ENCODE results near the gene MCC.

Gene MCC

DNA sequence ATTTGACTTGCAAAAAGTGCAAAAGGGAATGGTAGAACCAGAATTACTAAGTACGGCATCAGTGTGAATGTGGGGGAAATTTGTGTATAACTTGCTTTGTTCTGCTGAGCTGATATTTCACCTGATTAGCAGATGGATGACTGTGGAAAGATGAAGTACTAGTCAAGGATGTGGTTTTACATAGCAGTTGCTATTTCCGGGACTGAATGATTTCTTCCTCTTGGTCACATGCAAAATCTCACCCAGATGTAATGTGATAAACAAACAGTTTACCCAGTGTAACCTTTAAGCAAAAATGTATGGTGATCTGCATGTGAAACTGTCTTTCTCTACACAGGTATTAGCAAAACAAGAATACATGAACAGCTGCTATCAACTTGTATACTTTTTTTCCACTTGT is 465.6 kb downstream of the MCC start:
- Histone ChIP-seq H3K79me2 (ENCODE audit: insufficient read depth, low read length) (no peaks in the 10 kb centered on the region), H3F3A (ENCODE audit: insufficient read depth) (no peaks in the 10 kb centered on the region; the same call in 1 of the 2 replicates), H4K20me1 (ENCODE audit: low read depth, low read length) (peaks cover 3% of the 10 kb centered on the region; the same call in 1 of the 2 replicates), H3K9ac (ENCODE audit: low read length) (no peak overlapping the region), H2AFZ (ENCODE audit: low read depth, low read length, severe bottlenecking) (no peak overlapping the region), H3K9me2 (replicated peaks; ENCODE audit: insufficient read depth, low read length) (no peaks in the 10 kb centered on the region), H3K27ac (ENCODE audit: low read depth, low read length) (peak overlapping the region; percentile 30), H3K36me3 (ENCODE audit: low read length) (peaks cover 28% of the 10 kb centered on the region), H3K4me2 (ENCODE audit: low read depth, low read length, poor library complexity, severe bottlenecking) (peak overlapping the region; percentile 15), H3K9me3 (ENCODE audit: insufficient read depth, low read length) (no peaks in the 10 kb centered on the region), H3K4me3 (ENCODE audit: insufficient read depth, low read length, poor library complexity, severe bottlenecking) (no peak overlapping the region), H3K27me3 (ENCODE audit: low read length) (no peaks in the 10 kb centered on the region)
- no peak for TF ChIP-seq EZH2phosphoT487 (conservative IDR thresholded peaks at IDR 0.05; ENCODE audit: low read length)
- TF ChIP-seq, protein P1, sequence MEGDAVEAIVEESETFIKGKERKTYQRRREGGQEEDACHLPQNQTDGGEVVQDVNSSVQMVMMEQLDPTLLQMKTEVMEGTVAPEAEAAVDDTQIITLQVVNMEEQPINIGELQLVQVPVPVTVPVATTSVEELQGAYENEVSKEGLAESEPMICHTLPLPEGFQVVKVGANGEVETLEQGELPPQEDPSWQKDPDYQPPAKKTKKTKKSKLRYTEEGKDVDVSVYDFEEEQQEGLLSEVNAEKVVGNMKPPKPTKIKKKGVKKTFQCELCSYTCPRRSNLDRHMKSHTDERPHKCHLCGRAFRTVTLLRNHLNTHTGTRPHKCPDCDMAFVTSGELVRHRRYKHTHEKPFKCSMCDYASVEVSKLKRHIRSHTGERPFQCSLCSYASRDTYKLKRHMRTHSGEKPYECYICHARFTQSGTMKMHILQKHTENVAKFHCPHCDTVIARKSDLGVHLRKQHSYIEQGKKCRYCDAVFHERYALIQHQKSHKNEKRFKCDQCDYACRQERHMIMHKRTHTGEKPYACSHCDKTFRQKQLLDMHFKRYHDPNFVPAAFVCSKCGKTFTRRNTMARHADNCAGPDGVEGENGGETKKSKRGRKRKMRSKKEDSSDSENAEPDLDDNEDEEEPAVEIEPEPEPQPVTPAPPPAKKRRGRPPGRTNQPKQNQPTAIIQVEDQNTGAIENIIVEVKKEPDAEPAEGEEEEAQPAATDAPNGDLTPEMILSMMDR (IDR thresholded peaks at IDR 0.05; ENCODE audit: insufficient read depth, low read length, poor library complexity, severe bottlenecking) = no peak

DNA sequence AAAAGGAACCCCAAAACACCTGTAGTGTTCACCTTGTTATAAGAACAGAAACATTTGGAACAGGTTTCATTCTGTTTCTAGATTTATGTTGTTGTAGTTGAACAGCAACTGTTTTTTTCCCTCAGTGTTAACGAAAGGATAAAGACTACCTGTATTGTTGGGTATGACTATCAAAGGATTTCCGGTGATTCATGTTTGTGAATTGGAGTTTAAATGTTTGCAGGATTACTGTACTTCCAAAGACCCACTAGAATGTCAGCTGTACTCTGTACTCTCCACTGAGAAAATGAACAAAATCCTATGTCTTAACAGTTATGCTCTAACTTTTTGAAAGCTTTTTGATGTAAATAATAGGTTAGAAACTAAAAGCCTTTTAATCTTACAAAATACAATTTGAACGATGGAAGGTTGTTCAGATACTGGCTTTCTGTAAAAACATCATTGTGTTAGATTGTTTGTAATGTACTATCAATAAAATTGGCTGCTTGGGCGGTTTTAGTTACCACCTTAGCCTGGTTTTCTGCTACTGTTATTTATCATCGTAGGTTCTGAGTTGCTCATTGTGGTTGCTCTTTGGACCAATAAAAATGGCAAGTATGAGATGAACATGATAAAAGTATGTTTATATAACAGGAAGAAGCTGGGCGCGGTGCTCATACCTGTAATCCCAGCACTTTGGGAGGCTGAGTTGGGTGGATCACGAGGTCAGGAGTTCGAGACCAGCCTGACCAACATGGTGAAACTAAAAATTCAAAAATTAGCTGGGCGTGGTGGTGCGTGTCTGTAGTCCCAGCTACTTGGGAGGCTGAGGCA is 467.6 kb downstream of the MCC start:
- Histone ChIP-seq H3K4me2 (ENCODE audit: low read depth, low read length, poor library complexity, severe bottlenecking) (no peak overlapping the region), H3K9ac (ENCODE audit: low read length) (no peak overlapping the region)

DNA sequence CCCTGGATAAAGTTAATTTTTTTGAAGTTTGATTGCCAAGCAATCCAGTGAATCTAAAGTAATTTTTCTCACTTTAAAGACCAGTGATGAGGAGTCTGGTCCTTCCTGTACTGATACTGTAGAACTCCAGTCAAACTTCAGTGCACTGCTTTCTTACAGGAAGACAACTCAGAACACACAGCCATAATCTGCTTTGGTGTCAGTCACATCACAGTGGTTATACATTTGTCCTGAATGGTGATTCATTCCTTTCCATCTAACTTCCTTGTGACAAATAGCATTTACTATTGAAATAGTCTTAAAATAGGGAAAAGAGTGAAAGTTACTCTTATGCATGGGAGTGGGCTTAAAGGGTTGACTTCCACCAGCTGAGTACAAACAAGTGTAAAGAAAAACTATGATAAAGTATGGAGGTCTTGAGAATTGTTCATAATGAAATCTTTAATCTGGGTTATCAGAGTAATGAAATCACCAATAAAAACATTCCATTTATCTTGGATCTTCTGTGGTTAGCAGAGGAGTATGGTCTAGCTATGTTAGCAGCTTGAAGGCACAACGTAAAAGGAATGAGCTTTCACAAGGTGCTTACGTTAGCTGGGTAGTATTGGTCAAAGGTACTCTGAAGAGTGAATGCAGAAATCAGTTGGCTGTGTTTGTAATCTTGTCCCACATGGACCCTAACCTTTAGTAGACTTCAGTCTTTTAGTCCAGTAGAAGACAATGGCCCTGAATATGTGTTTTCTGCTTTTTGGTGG is 470.2 kb downstream of the MCC start:
- Histone ChIP-seq H3K27me3 (ENCODE audit: low read length) (no peaks in the 10 kb centered on the region), H3K36me3 (ENCODE audit: low read length) (peaks cover 59% of the 10 kb centered on the region)
- no peak for TF ChIP-seq EZH2phosphoT487 (conservative IDR thresholded peaks at IDR 0.05; ENCODE audit: low read length)
- TF ChIP-seq, protein P1 (IDR thresholded peaks at IDR 0.05; ENCODE audit: insufficient read depth, low read length, poor library complexity, severe bottlenecking) = no peak

More for the DNA sequence above, 467.6 kb downstream of the MCC start:
- Histone ChIP-seq H3F3A (ENCODE audit: insufficient read depth) (no peaks in the 10 kb centered on the region; the same call in 1 of the 2 replicates), H2AFZ (ENCODE audit: low read depth, low read length, severe bottlenecking) (no peak overlapping the region), H3K9me3 (ENCODE audit: insufficient read depth, low read length) (no peaks in the 10 kb centered on the region), H3K27ac (ENCODE audit: low read depth, low read length) (no peak overlapping the region), H4K20me1 (ENCODE audit: low read depth, low read length) (peaks cover 3% of the 10 kb centered on the region; the same call in 1 of the 2 replicates), H3K9me2 (replicated peaks; ENCODE audit: insufficient read depth, low read length) (no peaks in the 10 kb centered on the region), H3K36me3 (ENCODE audit: low read length) (peaks cover 37% of the 10 kb centered on the region), H3K4me3 (ENCODE audit: insufficient read depth, low read length, poor library complexity, severe bottlenecking) (no peak overlapping the region), H3K27me3 (ENCODE audit: low read length) (no peaks in the 10 kb centered on the region), H3K79me2 (ENCODE audit: insufficient read depth, low read length) (no peaks in the 10 kb centered on the region)
- TF ChIP-seq EZH2phosphoT487 (conservative IDR thresholded peaks at IDR 0.05; ENCODE audit: low read length) = no peak
- TF ChIP-seq, protein P1 (IDR thresholded peaks at IDR 0.05; ENCODE audit: insufficient read depth, low read length, poor library complexity, severe bottlenecking) = no peak

More for the DNA sequence above, 470.2 kb downstream of the MCC start:
- Histone ChIP-seq H3K9ac (ENCODE audit: low read length) (no peak overlapping the region), H3K4me2 (ENCODE audit: low read depth, low read length, poor library complexity, severe bottlenecking) (no peak overlapping the region), H4K20me1 (ENCODE audit: low read depth, low read length) (peaks cover 3% of the 10 kb centered on the region; the same call in 1 of the 2 replicates), H3K9me3 (ENCODE audit: insufficient read depth, low read length) (no peaks in the 10 kb centered on the region), H3K9me2 (replicated peaks; ENCODE audit: insufficient read depth, low read length) (no peaks in the 10 kb centered on the region), H3F3A (ENCODE audit: insufficient read depth) (no peaks in the 10 kb centered on the region; the same call in 1 of the 2 replicates), H3K79me2 (ENCODE audit: insufficient read depth, low read length) (no peaks in the 10 kb centered on the region), H2AFZ (ENCODE audit: low read depth, low read length, severe bottlenecking) (no peak overlapping the region), H3K27ac (ENCODE audit: low read depth, low read length) (no peak overlapping the region), H3K4me3 (ENCODE audit: insufficient read depth, low read length, poor library complexity, severe bottlenecking) (no peak overlapping the region)
